ENCODE data around the gene GNG12.
A peak's percentile ranks its signal among the peaks of the same experiment; 100 is the strongest.

GNG12 gene

GRCh38 chr1:67777440-67777839 lies 55.8 kb downstream of the GNG12 start:
- DNase-seq: no peak

GRCh38 chr1:67777016-67777415 lies 56.3 kb downstream of the GNG12 start:
- no peak for DNase-seq

- DNase-seq: no peak
These were observed 59.8 kb downstream of the GNG12 start for GRCh38 chr1:67773462-67773861.

- no peak for DNase-seq
These were observed 61.5 kb downstream of the GNG12 start for GRCh38 chr1:67771749-67772148.

- no peak for DNase-seq
These were observed 62.1 kb downstream of the GNG12 start for GRCh38 chr1:67771152-67771551.

GRCh38 chr1:67769633-67770256 lies 63.5 kb downstream of the GNG12 start:
- DNase-seq: no peak

- DNase-seq: no peak
These were observed 64.8 kb downstream of the GNG12 start for GRCh38 chr1:67768480-67768879.

- DNase-seq: no peak
These were observed 66.0 kb downstream of the GNG12 start for GRCh38 chr1:67767103-67767782.

- DNase-seq: no peak
These were observed 66.9 kb downstream of the GNG12 start for GRCh38 chr1:67766141-67766978.

GRCh38 chr1:67764633-67765032 lies 68.6 kb downstream of the GNG12 start:
- DNase-seq: no peak

GRCh38 chr1:67761730-67762129 lies 71.5 kb downstream of the GNG12 start:
- DNase-seq: no peak

- DNase-seq: no peak
These were observed 72.2 kb downstream of the GNG12 start for GRCh38 chr1:67761091-67761490.

GRCh38 chr1:67760030-67760821 lies 73.0 kb downstream of the GNG12 start:
- peak in 3 of 4 experiments; percentile 12 to 48 (median 31) for DNase-seq

- DNase-seq: no peak
These were observed 73.6 kb downstream of the GNG12 start for GRCh38 chr1:67759692-67760029.

- no peak for DNase-seq
These were observed 74.2 kb downstream of the GNG12 start for GRCh38 chr1:67759066-67759465.

- DNase-seq: no peak
These were observed 77.6 kb downstream of the GNG12 start for GRCh38 chr1:67755619-67756018.

- no peak for DNase-seq
These were observed 78.1 kb downstream of the GNG12 start for GRCh38 chr1:67755160-67755559.

GRCh38 chr1:67754526-67754920 lies 78.7 kb downstream of the GNG12 start:
- DNase-seq: no peak

- no peak for DNase-seq
These were observed 79.3 kb downstream of the GNG12 start for GRCh38 chr1:67753776-67754525.

- no peak for DNase-seq
These were observed 81.0 kb downstream of the GNG12 start for GRCh38 chr1:67752306-67752705.

- DNase-seq: no peak
These were observed 82.6 kb downstream of the GNG12 start for GRCh38 chr1:67750691-67751054.

All from activated naive CD4-positive, alpha-beta T cell (primary cell).